HG02884 (cell line): ENCODE results near the gene MTTP.

Experiments used
- ATAC-seq: cut with Tn5 transposase; IDR thresholded peaks from one replicate; pipeline ENCODE4 v1.9.1; 2021; ENCODE audit warnings: mild to moderate bottlenecking, moderate library complexity; ENCODE audit not compliant: unreplicated experiment

The MTTP gene

DNA sequence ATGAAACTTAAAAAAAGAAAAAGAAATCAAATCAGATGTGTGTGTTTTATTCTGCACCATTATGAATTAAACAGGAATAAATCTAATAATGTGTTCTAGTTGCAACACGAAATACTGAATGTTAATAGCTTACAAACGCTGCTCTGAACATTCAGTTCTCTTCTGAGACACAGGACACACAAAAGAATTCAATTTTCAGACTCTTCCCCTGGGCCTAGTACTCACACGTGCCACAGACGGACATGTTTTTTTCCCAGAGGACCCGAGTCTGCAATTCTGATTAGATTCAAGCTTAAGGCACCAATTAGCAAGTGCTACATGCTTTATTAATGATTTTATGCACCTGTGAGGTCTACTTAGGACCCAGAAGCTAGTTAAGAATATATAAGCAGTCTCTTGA is 62.5 kb downstream of the MTTP start:
- no peak for ATAC-seq

DNA sequence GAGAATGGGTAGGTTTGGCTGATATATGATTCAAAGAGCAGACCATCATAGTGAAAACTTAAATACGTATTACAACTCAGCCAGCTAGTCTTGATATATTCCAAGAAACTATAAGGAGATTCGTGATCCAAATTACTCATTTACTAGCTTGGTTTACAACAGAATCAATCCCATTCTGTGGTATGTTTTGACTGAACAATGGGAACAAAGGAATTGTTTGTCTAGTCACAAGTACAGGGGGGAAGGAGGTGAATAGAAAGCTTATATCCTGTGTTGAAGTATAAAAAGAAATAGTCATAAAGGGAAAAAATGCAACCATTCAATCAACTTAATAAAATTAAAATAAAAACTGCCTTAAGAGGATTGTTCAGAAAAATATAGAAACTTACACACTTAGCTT is 66.1 kb downstream of the MTTP start:
- no peak for ATAC-seq

GRCh38 chr4:99642725-99643489 is 68.3 kb downstream of the MTTP start:
- ATAC-seq = no peak

DNA sequence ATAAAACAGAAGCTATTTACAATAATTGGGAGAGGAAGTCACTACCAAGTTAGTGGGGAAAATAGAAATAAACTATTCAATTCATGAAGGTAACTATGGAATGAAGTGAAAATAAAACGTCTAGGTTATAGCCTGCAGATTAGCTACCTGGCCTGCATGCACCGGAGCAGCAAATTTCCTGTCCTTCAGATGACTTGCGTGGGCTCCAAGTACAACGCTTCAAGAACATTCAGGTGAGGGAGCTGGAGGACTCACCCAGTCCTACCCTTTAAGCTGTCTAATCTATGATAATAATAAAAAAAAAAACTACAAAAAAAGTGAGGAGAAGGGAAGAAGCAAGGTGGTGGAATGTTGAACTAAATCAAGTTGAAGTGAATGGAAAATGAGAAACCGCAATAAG is 69.8 kb downstream of the MTTP start:
- no peak for ATAC-seq

GRCh38 chr4:99645036-99645435 is 70.4 kb downstream of the MTTP start:
- ATAC-seq = no peak

- no peak for ATAC-seq
Measured at GRCh38 chr4:99645638-99646037, 71.0 kb downstream of the MTTP start.

DNA sequence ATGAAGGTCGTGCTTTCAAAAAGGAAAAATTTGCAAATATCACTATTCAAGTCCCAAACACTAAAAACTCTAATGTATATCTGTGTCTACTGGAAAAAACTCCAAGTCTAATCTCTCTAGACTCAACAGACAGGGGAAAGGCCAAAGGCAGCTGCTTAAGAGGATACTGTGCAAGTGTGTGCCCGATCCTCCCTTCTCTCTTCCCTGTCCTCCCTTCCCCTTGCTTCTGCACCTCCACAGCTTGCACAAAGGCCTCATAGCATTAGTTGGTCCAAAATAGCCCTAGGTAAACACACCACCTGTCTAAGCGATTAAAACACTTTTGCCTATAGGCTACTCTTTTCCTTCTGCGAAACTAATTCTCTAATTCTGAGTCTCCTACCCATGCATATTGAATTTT is 72.4 kb downstream of the MTTP start:
- ATAC-seq = no peak

DNA sequence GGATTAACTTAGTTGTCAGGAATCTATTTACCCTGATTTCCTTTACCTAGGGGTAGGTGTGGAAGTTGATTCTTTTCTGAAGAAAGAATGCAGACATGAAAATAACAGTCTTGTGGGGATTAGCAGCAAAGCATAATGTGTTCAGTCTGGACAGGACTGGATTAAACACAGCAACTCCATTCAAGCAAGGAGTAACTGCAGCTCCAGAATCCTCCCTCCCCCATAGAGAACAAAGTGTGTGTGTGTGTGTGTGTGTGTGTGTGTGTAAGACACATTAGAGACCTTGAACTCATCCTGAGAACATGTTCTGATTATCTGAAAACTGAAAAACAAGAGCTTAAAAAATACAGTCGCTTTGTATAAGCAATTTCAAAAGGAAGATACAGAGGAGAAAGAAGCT is 73.7 kb downstream of the MTTP start:
- ATAC-seq = no peak

- no peak for ATAC-seq
Measured at GRCh38 chr4:99649208-99649607, 74.6 kb downstream of the MTTP start.

DNA sequence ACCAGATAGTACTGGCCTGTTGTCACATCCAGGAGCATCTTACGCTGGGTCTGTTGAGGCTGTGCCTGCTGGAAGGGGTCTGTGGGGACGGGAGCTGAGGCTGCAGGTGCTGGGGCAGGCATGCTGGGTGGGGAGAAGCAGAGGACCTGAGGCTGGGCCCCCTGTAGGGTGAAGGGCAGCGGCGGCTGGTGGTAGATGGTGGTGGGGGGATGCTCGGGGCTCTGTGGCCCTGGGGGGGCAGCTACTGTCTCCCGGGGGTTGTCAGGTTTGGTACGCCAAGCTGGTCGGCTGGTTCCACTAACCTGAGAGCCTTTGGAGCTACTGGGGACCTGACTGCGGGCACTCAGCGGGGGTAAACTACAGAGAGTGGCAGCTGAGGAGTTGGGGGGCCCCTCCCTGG is 75.2 kb downstream of the MTTP start:
- ATAC-seq = no peak

DNA sequence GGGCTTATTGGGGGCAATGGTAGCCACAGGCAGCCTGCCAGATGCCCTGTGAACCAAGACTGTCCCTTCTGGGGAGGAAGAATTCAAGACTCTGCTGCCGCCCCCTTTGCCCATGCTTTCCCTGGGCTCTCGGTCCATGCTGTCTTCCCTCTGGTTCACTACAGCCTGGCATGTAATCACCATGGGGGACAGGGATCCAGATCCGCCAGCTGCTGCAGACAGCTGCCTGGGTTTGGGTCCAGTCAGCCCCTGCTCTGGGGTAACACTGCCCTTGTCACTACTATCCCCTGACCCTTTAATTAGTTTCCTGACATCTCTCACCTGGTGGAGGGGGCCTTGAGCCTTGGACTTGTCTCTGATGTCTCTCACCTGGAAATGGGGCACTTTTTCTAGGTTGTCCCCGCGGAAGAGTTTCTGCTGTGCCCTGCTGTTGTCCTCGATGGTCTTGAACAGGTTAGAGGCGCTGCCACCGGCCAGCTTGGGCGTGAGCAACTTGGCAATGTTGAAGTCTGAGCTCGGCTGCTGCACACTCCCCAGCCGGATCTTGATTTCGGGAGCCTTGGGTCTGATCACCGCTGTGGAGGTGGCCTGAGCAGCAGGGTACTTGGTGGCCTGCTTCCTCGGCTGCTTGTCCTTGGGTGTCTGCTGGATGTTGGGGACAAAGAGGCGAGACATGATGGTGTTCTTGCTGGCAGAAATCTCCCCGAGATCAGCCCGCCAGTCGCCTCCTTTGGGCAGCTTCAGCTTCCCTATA is 76.6 kb downstream of the MTTP start:
- no peak for ATAC-seq

GRCh38 chr4:99651811-99652485 is 77.3 kb downstream of the MTTP start:
- ATAC-seq = no peak

GRCh38 chr4:99652596-99653436 is 78.2 kb downstream of the MTTP start:
- no peak for ATAC-seq

GRCh38 chr4:99653916-99654315 is 79.3 kb downstream of the MTTP start:
- no peak for ATAC-seq

GRCh38 chr4:99654361-99654761 is 79.7 kb downstream of the MTTP start:
- ATAC-seq = no peak

DNA sequence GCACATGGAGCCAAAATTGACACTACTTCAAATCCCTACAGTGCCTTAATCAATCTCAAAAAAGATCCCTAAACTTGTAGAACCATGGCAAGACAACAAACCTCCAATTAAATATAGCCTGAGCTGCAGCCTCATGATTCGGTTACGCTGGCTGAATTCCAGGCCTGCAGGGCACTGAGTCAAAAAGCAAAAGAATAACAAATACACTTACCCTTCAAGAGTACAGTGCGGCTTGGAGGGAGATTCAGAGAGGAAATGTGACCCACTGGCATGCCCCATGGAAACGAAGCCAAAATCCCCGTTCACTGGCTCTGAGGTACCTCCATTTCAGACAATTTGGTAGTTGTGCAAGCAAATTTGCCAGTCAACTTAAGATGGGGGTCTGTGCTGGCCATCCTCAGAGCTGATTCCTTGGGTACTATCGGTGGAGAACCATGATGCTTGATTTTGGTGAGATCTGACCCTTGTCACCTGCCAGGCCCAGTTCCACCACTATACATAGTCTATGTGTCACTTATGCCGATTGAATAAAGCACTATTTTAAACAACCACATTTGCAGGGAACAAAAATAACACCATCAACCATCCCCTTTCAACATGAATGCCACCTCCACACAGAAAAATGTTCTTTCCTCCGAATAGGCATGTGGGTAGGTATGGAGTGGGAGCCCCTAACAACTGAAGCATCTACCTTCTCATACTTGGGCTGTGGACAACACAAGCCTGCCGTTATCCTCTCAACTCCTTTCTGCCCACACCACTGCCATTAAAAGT is 80.9 kb downstream of the MTTP start:
- ATAC-seq = no peak

DNA sequence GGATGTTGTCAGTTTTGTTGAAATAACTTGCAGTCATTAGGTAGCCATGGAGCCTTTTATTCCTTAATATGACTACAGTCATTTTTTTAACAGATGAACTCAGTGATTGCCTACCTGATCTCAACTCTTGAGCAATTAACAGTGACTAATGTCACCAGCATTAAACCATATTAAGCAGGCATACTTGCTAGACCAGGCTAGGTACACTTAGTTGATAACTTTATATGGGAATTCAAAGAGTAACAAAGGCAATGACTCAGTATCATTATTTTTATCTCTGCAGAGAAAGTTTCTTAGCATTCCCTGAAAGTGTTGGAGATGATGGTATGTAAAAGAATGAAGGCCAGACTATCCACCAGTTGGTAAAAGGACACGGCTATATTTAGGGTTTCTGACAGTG is 83.2 kb downstream of the MTTP start, which contains the start of gene C4orf54:
Gene C4orf54 (minus strand): TSS at position 31 of the 400 bp plus-strand sequence. CDS start 3,180 bp downstream, outside the sequence.
- no peak for ATAC-seq

- ATAC-seq = no peak
Measured at GRCh38 chr4:99658666-99659065, 84.0 kb downstream of the MTTP start.

GRCh38 chr4:99661907-99662306 is 87.3 kb downstream of the MTTP start:
- ATAC-seq = no peak

- ATAC-seq = no peak
Measured at GRCh38 chr4:99664716-99665115, 90.1 kb downstream of the MTTP start.
